ENCODE measurements around the gene CD151. TPM values are rescaled to one million over a fixed set of nuclear protein-coding genes. Genes with fewer than 3 reads are reported as not detected.
A peak's percentile ranks its signal among the peaks of the same experiment; 100 is the strongest.

The CD151 gene
- total RNA-seq, 1 donor from 2014 or later: 377 TPM

- Mint-ChIP-seq H3K4me3 (ENCODE audit: unreplicated experiment) (no peak overlapping the region), H3K27me3 (ENCODE audit: unreplicated experiment) (no peaks in the 10 kb centered on the region), H3K36me3 (ENCODE audit: unreplicated experiment) (no peaks in the 10 kb centered on the region), H3K27ac (ENCODE audit: unreplicated experiment) (no peak overlapping the region), H3K4me1 (ENCODE audit: unreplicated experiment) (peaks cover 8% of the 10 kb centered on the region), H3K9me3 (ENCODE audit: unreplicated experiment) (no peaks in the 10 kb centered on the region)
- TF ChIP-seq CTCF (IDR thresholded peaks at IDR 0.05): no peak
- DNase-seq (ENCODE audit: extremely low spot score, unreplicated experiment): no peak
These were observed 30.6 kb upstream of the CD151 start for GRCh38 chr11:802018-802617.

- Mint-ChIP-seq H3K9me3 (ENCODE audit: unreplicated experiment) (no peaks in the 10 kb centered on the region), H3K36me3 (ENCODE audit: unreplicated experiment) (no peaks in the 10 kb centered on the region), H3K27me3 (ENCODE audit: unreplicated experiment) (no peaks in the 10 kb centered on the region), H3K27ac (ENCODE audit: unreplicated experiment) (no peak overlapping the region), H3K4me3 (ENCODE audit: unreplicated experiment) (peak overlapping the region; percentile 29), H3K4me1 (ENCODE audit: unreplicated experiment) (peaks cover 9% of the 10 kb centered on the region)
- no peak for TF ChIP-seq CTCF (IDR thresholded peaks at IDR 0.05)
- no peak for DNase-seq (ENCODE audit: extremely low spot score, unreplicated experiment)
These were observed 29.9 kb upstream of the CD151 start for GRCh38 chr11:802693-803466.

- DNase-seq (ENCODE audit: extremely low spot score, unreplicated experiment): no peak
- Mint-ChIP-seq H3K27me3 (ENCODE audit: unreplicated experiment) (no peaks in the 10 kb centered on the region), H3K9me3 (ENCODE audit: unreplicated experiment) (no peaks in the 10 kb centered on the region), H3K27ac (ENCODE audit: unreplicated experiment) (no peak overlapping the region), H3K4me1 (ENCODE audit: unreplicated experiment) (peaks cover 12% of the 10 kb centered on the region), H3K4me3 (ENCODE audit: unreplicated experiment) (no peak overlapping the region), H3K36me3 (ENCODE audit: unreplicated experiment) (no peaks in the 10 kb centered on the region)
- TF ChIP-seq CTCF (IDR thresholded peaks at IDR 0.05): no peak
These were observed 29.3 kb upstream of the CD151 start for GRCh38 chr11:803467-803742.

GRCh38 chr11:803770-804598 lies 28.8 kb upstream of the CD151 start:
- H3K27me3 Mint-ChIP-seq (ENCODE audit: unreplicated experiment): no peaks in the 10 kb centered on the region
- H3K27ac Mint-ChIP-seq (ENCODE audit: unreplicated experiment): peak overlapping the region; percentile 18

More at GRCh38 chr11:803770-804598, 28.8 kb upstream of the CD151 start:
- H3K9me3 Mint-ChIP-seq (ENCODE audit: unreplicated experiment): no peaks in the 10 kb centered on the region
- peaks cover 18% of the 10 kb centered on the region for H3K4me1 Mint-ChIP-seq (ENCODE audit: unreplicated experiment)
- TF ChIP-seq CTCF (IDR thresholded peaks at IDR 0.05): no peak
- H3K36me3 Mint-ChIP-seq (ENCODE audit: unreplicated experiment): no peaks in the 10 kb centered on the region
- peak overlapping the region; percentile 68 for H3K4me3 Mint-ChIP-seq (ENCODE audit: unreplicated experiment)
- DNase-seq (ENCODE audit: extremely low spot score, unreplicated experiment): peak; percentile 82
